ENCODE measurements around the gene DEAF1. TPM values are rescaled to one million over a fixed set of nuclear protein-coding genes. Genes with fewer than 3 reads are reported as not detected.
A peak's percentile ranks its signal among the peaks of the same experiment; 100 is the strongest.

DEAF1 gene
- total and polyA plus RNA-seq, 2 of the 13 experiments (the other 11 are each of a cell fraction or from before 2014, with no cell fraction given): 22.3 to 29.6 TPM

DNA sequence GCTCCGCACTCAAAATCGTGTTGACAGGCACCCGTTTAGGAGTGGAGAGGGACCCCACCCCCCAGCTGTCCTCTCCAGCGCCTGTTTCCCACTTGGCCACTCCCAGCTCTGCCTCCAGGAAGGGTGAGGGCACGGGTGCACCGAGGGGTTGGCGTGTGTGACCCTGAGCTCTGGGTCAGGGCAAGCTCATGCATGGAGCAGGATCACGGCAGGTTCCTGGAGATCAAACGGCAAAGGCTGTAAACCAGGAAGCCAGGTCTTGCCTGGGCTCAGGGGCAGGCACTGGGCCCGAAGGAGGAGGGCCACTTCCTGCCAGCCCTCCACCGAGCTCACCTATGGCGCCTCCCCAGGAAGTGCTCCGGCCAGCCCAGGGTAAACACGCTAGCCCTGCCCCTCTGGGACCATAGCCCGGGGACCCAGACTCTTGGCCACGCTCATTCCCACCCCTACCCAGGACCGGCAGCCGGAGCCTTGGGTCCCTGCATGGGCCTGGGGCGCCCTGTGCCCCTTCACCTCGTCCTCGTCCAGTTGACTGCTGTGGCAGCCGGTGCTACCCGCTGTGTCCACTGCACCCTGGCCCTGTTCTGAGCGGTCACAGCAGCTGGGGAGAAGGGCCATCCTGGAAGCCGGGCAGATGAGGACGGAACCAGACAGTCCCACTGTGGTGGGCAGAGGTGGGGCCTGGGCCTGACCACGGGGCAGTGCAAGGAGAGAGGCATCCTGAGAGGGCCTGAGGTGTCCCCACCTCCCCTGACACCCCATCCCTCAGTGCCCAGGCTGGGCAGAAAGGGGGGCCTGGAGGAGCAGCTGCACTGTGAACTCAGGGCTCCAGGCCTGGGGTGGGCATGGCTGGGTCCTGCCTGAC, 10.0 kb upstream of the DEAF1 start (continued):
- TF ChIP-seq, protein P1, sequence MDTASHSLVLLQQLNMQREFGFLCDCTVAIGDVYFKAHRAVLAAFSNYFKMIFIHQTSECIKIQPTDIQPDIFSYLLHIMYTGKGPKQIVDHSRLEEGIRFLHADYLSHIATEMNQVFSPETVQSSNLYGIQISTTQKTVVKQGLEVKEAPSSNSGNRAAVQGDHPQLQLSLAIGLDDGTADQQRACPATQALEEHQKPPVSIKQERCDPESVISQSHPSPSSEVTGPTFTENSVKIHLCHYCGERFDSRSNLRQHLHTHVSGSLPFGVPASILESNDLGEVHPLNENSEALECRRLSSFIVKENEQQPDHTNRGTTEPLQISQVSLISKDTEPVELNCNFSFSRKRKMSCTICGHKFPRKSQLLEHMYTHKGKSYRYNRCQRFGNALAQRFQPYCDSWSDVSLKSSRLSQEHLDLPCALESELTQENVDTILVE (CRISPR knock-in tag; IDR thresholded peaks at IDR 0.05): peak; percentile 72
- TF ChIP-seq, protein P2, sequence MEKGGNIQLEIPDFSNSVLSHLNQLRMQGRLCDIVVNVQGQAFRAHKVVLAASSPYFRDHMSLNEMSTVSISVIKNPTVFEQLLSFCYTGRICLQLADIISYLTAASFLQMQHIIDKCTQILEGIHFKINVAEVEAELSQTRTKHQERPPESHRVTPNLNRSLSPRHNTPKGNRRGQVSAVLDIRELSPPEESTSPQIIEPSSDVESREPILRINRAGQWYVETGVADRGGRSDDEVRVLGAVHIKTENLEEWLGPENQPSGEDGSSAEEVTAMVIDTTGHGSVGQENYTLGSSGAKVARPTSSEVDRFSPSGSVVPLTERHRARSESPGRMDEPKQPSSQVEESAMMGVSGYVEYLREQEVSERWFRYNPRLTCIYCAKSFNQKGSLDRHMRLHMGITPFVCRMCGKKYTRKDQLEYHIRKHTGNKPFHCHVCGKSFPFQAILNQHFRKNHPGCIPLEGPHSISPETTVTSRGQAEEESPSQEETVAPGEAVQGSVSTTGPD (CRISPR knock-in tag; IDR thresholded peaks at IDR 0.05): no peak; the same call in 1 of the 2 replicates
- TF ChIP-seq MZF1 (CRISPR knock-in tag; IDR thresholded peaks at IDR 0.05; ENCODE audit: borderline replicate concordance) (no peak), NAIF1 (CRISPR knock-in tag; IDR thresholded peaks at IDR 0.05; ENCODE audit: borderline replicate concordance) (peak; percentile 57; the same call in 1 of the 2 replicates), ZNF652 (CRISPR knock-in tag; IDR thresholded peaks at IDR 0.05; ENCODE audit: borderline replicate concordance, low read depth) (no peak), IRX3 (CRISPR knock-in tag; IDR thresholded peaks at IDR 0.05; ENCODE audit: borderline replicate concordance, low read depth) (no peak), ARHGAP35 (CRISPR knock-in tag; IDR thresholded peaks at IDR 0.05; ENCODE audit: borderline replicate concordance) (peak; percentile 70; the same call in 1 of the 2 replicates), ZBTB8A (CRISPR knock-in tag; IDR thresholded peaks at IDR 0.05; ENCODE audit: borderline replicate concordance, low read depth) (no peak; the same call in 1 of the 2 replicates), ELF1 (CRISPR knock-in tag; IDR thresholded peaks at IDR 0.05) (peak; percentile 98), SALL1 (CRISPR knock-in tag; IDR thresholded peaks at IDR 0.05) (peak; percentile 82), KLF16 (CRISPR knock-in tag; IDR thresholded peaks at IDR 0.05) (no peak; a peak in 1 of 4 replicates), ZNF333 (CRISPR knock-in tag; IDR thresholded peaks at IDR 0.05; ENCODE audit: borderline replicate concordance) (no peak), ZNF543 (CRISPR knock-in tag; IDR thresholded peaks at IDR 0.05) (0 out of 2 replicates have a peak, but pooled peaks have one; percentile 28), NFE2L2 (IDR thresholded peaks at IDR 0.05; ENCODE audit: low read length) (no peak)
- TF ChIP-seq, protein P3, sequence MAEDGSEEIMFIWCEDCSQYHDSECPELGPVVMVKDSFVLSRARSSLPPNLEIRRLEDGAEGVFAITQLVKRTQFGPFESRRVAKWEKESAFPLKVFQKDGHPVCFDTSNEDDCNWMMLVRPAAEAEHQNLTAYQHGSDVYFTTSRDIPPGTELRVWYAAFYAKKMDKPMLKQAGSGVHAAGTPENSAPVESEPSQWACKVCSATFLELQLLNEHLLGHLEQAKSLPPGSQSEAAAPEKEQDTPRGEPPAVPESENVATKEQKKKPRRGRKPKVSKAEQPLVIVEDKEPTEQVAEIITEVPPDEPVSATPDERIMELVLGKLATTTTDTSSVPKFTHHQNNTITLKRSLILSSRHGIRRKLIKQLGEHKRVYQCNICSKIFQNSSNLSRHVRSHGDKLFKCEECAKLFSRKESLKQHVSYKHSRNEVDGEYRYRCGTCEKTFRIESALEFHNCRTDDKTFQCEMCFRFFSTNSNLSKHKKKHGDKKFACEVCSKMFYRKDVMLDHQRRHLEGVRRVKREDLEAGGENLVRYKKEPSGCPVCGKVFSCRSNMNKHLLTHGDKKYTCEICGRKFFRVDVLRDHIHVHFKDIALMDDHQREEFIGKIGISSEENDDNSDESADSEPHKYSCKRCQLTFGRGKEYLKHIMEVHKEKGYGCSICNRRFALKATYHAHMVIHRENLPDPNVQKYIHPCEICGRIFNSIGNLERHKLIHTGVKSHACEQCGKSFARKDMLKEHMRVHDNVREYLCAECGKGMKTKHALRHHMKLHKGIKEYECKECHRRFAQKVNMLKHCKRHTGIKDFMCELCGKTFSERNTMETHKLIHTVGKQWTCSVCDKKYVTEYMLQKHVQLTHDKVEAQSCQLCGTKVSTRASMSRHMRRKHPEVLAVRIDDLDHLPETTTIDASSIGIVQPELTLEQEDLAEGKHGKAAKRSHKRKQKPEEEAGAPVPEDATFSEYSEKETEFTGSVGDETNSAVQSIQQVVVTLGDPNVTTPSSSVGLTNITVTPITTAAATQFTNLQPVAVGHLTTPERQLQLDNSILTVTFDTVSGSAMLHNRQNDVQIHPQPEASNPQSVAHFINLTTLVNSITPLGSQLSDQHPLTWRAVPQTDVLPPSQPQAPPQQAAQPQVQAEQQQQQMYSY (CRISPR knock-in tag; IDR thresholded peaks at IDR 0.05): peak; percentile 91
- TF ChIP-seq, protein P4, sequence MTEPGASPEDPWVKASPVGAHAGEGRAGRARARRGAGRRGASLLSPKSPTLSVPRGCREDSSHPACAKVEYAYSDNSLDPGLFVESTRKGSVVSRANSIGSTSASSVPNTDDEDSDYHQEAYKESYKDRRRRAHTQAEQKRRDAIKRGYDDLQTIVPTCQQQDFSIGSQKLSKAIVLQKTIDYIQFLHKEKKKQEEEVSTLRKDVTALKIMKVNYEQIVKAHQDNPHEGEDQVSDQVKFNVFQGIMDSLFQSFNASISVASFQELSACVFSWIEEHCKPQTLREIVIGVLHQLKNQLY (CRISPR knock-in tag; IDR thresholded peaks at IDR 0.05): peak; percentile 91
- TF ChIP-seq, protein P5, sequence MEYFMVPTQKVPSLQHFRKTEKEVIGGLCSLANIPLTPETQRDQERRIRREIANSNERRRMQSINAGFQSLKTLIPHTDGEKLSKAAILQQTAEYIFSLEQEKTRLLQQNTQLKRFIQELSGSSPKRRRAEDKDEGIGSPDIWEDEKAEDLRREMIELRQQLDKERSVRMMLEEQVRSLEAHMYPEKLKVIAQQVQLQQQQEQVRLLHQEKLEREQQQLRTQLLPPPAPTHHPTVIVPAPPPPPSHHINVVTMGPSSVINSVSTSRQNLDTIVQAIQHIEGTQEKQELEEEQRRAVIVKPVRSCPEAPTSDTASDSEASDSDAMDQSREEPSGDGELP (IDR thresholded peaks at IDR 0.05; ENCODE audit: borderline replicate concordance, low read depth): peak; percentile 79; the same call in 1 of the 2 replicates
- TF ChIP-seq, protein P6, sequence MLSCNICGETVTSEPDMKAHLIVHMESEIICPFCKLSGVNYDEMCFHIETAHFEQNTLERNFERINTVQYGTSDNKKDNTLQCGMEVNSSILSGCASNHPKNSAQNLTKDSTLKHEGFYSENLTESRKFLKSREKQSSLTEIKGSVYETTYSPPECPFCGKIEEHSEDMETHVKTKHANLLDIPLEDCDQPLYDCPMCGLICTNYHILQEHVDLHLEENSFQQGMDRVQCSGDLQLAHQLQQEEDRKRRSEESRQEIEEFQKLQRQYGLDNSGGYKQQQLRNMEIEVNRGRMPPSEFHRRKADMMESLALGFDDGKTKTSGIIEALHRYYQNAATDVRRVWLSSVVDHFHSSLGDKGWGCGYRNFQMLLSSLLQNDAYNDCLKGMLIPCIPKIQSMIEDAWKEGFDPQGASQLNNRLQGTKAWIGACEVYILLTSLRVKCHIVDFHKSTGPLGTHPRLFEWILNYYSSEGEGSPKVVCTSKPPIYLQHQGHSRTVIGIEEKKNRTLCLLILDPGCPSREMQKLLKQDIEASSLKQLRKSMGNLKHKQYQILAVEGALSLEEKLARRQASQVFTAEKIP (CRISPR knock-in tag; IDR thresholded peaks at IDR 0.05; ENCODE audit: borderline replicate concordance): no peak
